GM12891 (cell line): ENCODE data around the gene PSMD6.

Experiments
- POLR2A ChIP-seq: IDR thresholded peaks from 2 replicates; pipeline ENCODE4 v1.6.1; 2011; ENCODE audit warnings: low read depth, low read length, control low read depth
- POLR2AphosphoS5 ChIP-seq: IDR thresholded peaks from 2 replicates; pipeline ENCODE4 v1.6.1; 2011; ENCODE audit warnings: low read depth, low read length, control low read depth

DNA sequence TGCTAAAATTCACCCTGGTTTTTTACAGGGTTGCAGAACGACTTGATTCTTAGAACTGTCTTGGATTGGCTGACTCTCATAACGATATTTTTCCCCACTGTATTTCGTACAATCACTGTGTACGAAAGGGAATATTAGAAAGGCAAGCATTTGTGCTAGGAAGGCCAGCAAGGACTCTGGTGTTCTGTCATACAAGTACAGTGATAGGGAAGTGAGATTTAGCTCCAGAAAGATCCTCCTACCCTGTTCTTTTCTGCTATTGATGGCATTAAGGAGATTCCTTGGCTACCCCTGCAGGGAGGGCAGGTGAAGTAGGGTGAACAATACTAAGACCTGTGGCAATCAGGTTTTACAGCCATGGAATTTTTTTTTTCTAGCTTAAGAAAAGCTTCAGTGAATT, 57.3 kb downstream of the PSMD6 start:
- TF ChIP-seq POLR2A = no peak
- TF ChIP-seq POLR2AphosphoS5 = no peak
